Measurements from ENCODE around the gene STX1A.

DNA sequence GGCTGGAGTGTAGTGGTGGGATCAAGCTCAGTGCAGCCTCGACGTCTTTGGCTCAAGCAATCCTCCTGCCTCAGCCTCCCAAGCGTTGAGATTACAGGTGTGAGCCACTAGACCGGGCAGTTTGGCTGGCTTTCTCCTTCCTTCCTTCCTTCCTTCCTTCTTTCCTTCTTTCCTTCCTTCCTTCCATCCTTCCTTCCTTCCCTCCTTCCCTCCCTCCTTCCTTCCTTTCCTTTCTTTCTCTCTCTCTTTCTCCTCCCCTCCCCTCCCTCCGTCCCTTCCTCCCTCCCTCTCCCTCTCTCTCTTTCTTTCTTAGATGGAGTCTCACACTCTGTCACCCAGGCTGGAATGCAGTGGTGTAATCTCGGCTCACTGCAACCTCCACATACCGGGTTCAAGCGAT lies 59.5 kb downstream of the STX1A start:
- TF ChIP-seq POLR2A (IDR thresholded peaks at IDR 0.05) = no peak
- TF ChIP-seq EP300 (IDR thresholded peaks at IDR 0.05; ENCODE audit: low read depth) = no peak
- TF ChIP-seq, protein P1, sequence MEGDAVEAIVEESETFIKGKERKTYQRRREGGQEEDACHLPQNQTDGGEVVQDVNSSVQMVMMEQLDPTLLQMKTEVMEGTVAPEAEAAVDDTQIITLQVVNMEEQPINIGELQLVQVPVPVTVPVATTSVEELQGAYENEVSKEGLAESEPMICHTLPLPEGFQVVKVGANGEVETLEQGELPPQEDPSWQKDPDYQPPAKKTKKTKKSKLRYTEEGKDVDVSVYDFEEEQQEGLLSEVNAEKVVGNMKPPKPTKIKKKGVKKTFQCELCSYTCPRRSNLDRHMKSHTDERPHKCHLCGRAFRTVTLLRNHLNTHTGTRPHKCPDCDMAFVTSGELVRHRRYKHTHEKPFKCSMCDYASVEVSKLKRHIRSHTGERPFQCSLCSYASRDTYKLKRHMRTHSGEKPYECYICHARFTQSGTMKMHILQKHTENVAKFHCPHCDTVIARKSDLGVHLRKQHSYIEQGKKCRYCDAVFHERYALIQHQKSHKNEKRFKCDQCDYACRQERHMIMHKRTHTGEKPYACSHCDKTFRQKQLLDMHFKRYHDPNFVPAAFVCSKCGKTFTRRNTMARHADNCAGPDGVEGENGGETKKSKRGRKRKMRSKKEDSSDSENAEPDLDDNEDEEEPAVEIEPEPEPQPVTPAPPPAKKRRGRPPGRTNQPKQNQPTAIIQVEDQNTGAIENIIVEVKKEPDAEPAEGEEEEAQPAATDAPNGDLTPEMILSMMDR (IDR thresholded peaks at IDR 0.05) = no peak
- no peak for TF ChIP-seq POLR2AphosphoS5 (IDR thresholded peaks at IDR 0.05)
